ENCODE data around the gene EFNA4.

EFNA4 gene

DNA sequence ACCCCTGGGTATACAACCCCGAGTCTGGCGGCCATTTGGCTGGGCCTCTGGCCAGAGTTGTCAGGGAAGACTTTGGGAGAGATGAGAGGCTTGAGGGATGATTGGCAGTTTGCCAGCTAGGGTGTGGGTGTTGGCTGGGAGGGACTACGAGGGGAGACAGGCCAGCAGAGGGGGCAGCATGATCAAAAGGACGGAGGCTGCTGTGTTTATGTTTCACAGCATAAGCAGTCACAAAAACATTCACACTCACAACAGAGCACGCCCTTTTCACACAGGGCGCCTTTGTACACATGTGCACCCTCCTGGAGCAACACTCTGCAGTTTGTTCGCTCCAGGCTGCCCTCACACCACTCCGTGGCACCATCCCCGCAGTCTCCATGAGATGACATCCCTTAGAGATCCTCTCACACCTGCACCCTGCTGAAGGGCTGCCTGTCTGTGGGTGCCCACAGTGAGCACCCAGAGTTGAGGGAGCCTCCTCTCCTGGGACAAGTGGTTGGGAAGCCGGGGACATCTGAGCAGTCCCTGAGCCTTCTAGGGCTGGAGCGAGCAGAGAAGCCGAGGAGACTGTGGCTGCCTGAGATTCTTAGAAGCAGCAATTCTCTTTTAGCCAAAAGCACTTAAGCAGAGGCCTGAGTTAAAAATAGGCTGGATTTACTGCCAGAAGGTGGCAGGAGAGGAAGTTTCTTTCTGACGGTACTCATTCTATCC is 30.5 kb downstream of the EFNA4 start:
- no peaks in the 10 kb centered on the region for H3K27me3 ChIP-seq (ENCODE audit: control insufficient read depth, insufficient read depth, low read length)
- no peaks in the 10 kb centered on the region for H3K36me3 ChIP-seq (ENCODE audit: control insufficient read depth, insufficient read depth, low read length)
- no peaks in the 10 kb centered on the region for H3K9me3 ChIP-seq (ENCODE audit: control insufficient read depth, low read length)
- no peak overlapping the region for H3K9ac ChIP-seq (ENCODE audit: low read length)
- no peak overlapping the region for H3K4me3 ChIP-seq (ENCODE audit: low read length)
- peaks cover 9% of the 10 kb centered on the region for H3K4me1 ChIP-seq (ENCODE audit: control insufficient read depth, insufficient read depth, low read length)

DNA sequence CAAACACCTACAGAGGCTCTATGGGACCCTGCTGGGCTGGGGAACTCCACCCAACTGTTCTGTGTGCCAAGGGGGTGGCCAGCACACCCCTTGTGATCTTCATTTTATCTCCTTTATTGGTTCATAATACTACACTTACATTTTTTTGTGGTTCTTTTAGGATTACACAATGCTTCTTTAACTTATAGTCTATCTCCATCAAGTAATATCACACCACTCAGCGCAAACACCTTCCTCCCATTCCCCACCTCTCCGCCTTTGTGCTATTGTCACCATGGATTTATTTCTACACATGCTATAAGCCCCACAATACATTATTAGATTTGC is 31.0 kb downstream of the EFNA4 start:
- Histone ChIP-seq H3K4me1 (ENCODE audit: control insufficient read depth, insufficient read depth, low read length) (peaks cover 9% of the 10 kb centered on the region), H3K27me3 (ENCODE audit: control insufficient read depth, insufficient read depth, low read length) (no peaks in the 10 kb centered on the region), H3K9me3 (ENCODE audit: control insufficient read depth, low read length) (no peaks in the 10 kb centered on the region), H3K4me3 (ENCODE audit: low read length) (no peak overlapping the region), H3K36me3 (ENCODE audit: control insufficient read depth, insufficient read depth, low read length) (no peaks in the 10 kb centered on the region), H3K9ac (ENCODE audit: low read length) (no peak overlapping the region)

DNA sequence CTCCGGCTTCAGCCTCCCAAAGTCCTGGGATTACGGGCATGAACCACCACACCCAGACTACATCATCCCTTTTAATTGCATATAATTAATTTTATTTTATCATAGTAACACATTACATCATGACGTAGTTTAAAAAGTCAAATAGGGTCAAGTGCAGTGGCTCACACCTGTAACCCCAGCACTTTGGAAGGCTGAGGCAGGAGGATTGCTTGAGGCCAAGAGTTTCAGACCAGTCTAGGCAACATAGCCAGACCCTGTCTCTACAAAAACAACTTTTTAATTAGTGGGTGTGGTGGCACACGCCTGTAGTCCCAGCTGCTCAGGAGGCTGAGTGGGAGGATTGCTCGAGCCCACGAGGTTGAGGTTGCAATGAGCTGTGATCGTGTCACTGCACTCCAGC is 35.8 kb downstream of the EFNA4 start:
- Histone ChIP-seq H3K4me3 (ENCODE audit: low read length) (no peak overlapping the region), H3K27me3 (ENCODE audit: control insufficient read depth, insufficient read depth, low read length) (no peaks in the 10 kb centered on the region), H3K4me1 (ENCODE audit: control insufficient read depth, insufficient read depth, low read length) (no peaks in the 10 kb centered on the region), H3K9ac (ENCODE audit: low read length) (no peak overlapping the region), H3K36me3 (ENCODE audit: control insufficient read depth, insufficient read depth, low read length) (no peaks in the 10 kb centered on the region), H3K9me3 (ENCODE audit: control insufficient read depth, low read length) (no peaks in the 10 kb centered on the region)

- H3K4me3 ChIP-seq (ENCODE audit: low read length) = no peak overlapping the region
- H3K9ac ChIP-seq (ENCODE audit: low read length) = no peak overlapping the region
- H3K4me1 ChIP-seq (ENCODE audit: control insufficient read depth, insufficient read depth, low read length) = no peaks in the 10 kb centered on the region
- H3K27me3 ChIP-seq (ENCODE audit: control insufficient read depth, insufficient read depth, low read length) = no peaks in the 10 kb centered on the region
- no peaks in the 10 kb centered on the region for H3K9me3 ChIP-seq (ENCODE audit: control insufficient read depth, low read length)
- no peaks in the 10 kb centered on the region for H3K36me3 ChIP-seq (ENCODE audit: control insufficient read depth, insufficient read depth, low read length)
Observed at GRCh38 chr1:155103325-155103724, 39.8 kb downstream of the EFNA4 start.

- Histone ChIP-seq H3K4me3 (ENCODE audit: low read length) (no peak overlapping the region), H3K27me3 (ENCODE audit: control insufficient read depth, insufficient read depth, low read length) (no peaks in the 10 kb centered on the region), H3K36me3 (ENCODE audit: control insufficient read depth, insufficient read depth, low read length) (no peaks in the 10 kb centered on the region), H3K9me3 (ENCODE audit: control insufficient read depth, low read length) (no peaks in the 10 kb centered on the region), H3K4me1 (ENCODE audit: control insufficient read depth, insufficient read depth, low read length) (no peaks in the 10 kb centered on the region), H3K9ac (ENCODE audit: low read length) (no peak overlapping the region)
Observed at GRCh38 chr1:155104605-155105534, 41.3 kb downstream of the EFNA4 start.

DNA sequence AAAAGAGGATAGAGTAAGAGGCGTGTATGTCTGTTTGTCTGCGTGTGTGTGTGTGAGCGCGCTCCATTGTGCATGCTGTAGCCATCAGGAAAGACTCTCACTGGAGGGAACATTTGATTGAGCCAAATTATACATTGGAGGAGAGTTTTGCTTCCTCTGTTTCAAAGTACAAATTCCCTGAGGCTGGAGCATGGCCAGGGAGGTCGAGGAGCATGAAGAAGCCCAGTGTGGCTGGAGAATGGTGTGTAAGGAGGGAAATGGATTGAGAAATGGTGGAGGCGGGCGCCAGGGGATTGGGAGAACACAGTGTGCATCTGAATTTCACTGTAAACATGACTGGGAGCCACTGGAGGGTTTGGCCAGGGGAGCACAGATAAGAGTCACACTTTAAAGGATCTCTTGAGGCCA is 42.1 kb downstream of the EFNA4 start:
- Histone ChIP-seq H3K4me1 (ENCODE audit: control insufficient read depth, insufficient read depth, low read length) (no peaks in the 10 kb centered on the region), H3K4me3 (ENCODE audit: low read length) (no peak overlapping the region), H3K9ac (ENCODE audit: low read length) (no peak overlapping the region), H3K27me3 (ENCODE audit: control insufficient read depth, insufficient read depth, low read length) (no peaks in the 10 kb centered on the region), H3K36me3 (ENCODE audit: control insufficient read depth, insufficient read depth, low read length) (no peaks in the 10 kb centered on the region), H3K9me3 (ENCODE audit: control insufficient read depth, low read length) (no peaks in the 10 kb centered on the region)

DNA sequence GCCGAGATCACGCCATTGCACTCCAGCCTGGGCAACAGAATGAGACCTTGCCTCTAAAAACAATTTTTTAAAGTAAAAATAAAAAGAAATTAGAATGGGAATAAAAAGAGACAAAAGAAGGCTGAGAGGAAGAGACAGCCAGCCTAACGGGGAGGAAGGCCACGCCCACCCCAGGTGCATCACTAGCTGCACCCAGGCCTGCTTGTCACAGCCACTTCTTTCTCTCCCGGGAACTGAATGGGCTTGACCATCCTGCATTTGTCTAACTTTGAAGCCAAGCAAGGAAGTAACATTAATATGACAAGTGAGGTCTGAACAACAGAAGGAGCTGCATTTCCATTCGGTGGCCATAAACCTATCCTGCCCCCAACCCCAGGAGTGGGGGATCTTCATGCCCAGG is 43.3 kb downstream of the EFNA4 start:
- no peaks in the 10 kb centered on the region for H3K9me3 ChIP-seq (ENCODE audit: control insufficient read depth, low read length)
- no peak overlapping the region for H3K9ac ChIP-seq (ENCODE audit: low read length)
- H3K4me1 ChIP-seq (ENCODE audit: control insufficient read depth, insufficient read depth, low read length) = no peaks in the 10 kb centered on the region
- no peak overlapping the region for H3K4me3 ChIP-seq (ENCODE audit: low read length)
- H3K27me3 ChIP-seq (ENCODE audit: control insufficient read depth, insufficient read depth, low read length) = no peaks in the 10 kb centered on the region
- H3K36me3 ChIP-seq (ENCODE audit: control insufficient read depth, insufficient read depth, low read length) = no peaks in the 10 kb centered on the region

- Histone ChIP-seq H3K4me1 (ENCODE audit: control insufficient read depth, insufficient read depth, low read length) (no peaks in the 10 kb centered on the region), H3K4me3 (ENCODE audit: low read length) (no peak overlapping the region), H3K36me3 (ENCODE audit: control insufficient read depth, insufficient read depth, low read length) (no peaks in the 10 kb centered on the region), H3K9ac (ENCODE audit: low read length) (no peak overlapping the region), H3K9me3 (ENCODE audit: control insufficient read depth, low read length) (no peaks in the 10 kb centered on the region), H3K27me3 (ENCODE audit: control insufficient read depth, insufficient read depth, low read length) (no peaks in the 10 kb centered on the region)
Observed at GRCh38 chr1:155107309-155108264, 44.0 kb downstream of the EFNA4 start.

- H3K9me3 ChIP-seq (ENCODE audit: control insufficient read depth, low read length) = no peaks in the 10 kb centered on the region
- no peaks in the 10 kb centered on the region for H3K27me3 ChIP-seq (ENCODE audit: control insufficient read depth, insufficient read depth, low read length)
- no peaks in the 10 kb centered on the region for H3K4me1 ChIP-seq (ENCODE audit: control insufficient read depth, insufficient read depth, low read length)
- no peak overlapping the region for H3K4me3 ChIP-seq (ENCODE audit: low read length)
- H3K9ac ChIP-seq (ENCODE audit: low read length) = no peak overlapping the region
- H3K36me3 ChIP-seq (ENCODE audit: control insufficient read depth, insufficient read depth, low read length) = no peaks in the 10 kb centered on the region
Observed at GRCh38 chr1:155108296-155108695, 44.8 kb downstream of the EFNA4 start.

DNA sequence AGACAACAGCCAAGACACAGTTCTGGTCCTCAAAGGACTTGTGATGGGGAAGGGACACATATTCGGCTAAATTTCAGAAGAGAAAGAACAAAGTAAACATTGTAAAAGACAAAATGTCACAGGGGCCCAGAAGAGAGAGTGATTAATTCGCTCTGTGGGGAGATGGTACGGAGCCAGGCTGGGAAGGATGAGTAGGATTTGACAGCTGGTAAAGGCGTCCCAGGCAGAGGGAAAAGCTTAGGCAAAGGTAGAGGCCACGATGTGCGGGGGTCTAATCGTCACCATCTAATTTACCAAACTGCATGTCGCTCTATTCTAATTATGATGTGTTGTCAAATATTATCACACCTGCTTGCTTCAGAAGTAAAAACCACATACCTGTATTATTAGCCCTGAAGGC is 46.8 kb downstream of the EFNA4 start:
- Histone ChIP-seq H3K4me1 (ENCODE audit: control insufficient read depth, insufficient read depth, low read length) (no peaks in the 10 kb centered on the region), H3K36me3 (ENCODE audit: control insufficient read depth, insufficient read depth, low read length) (no peaks in the 10 kb centered on the region)

GRCh38 chr1:155110826-155111225 is 47.3 kb downstream of the EFNA4 start:
- no peak overlapping the region for H3K9ac ChIP-seq (ENCODE audit: low read length)
- no peaks in the 10 kb centered on the region for H3K9me3 ChIP-seq (ENCODE audit: control insufficient read depth, low read length)
- H3K4me3 ChIP-seq (ENCODE audit: low read length) = no peak overlapping the region
- no peaks in the 10 kb centered on the region for H3K36me3 ChIP-seq (ENCODE audit: control insufficient read depth, insufficient read depth, low read length)
- no peaks in the 10 kb centered on the region for H3K27me3 ChIP-seq (ENCODE audit: control insufficient read depth, insufficient read depth, low read length)
- no peaks in the 10 kb centered on the region for H3K4me1 ChIP-seq (ENCODE audit: control insufficient read depth, insufficient read depth, low read length)

More for the DNA sequence above, 46.8 kb downstream of the EFNA4 start:
- no peaks in the 10 kb centered on the region for H3K27me3 ChIP-seq (ENCODE audit: control insufficient read depth, insufficient read depth, low read length)
- no peak overlapping the region for H3K9ac ChIP-seq (ENCODE audit: low read length)
- no peaks in the 10 kb centered on the region for H3K9me3 ChIP-seq (ENCODE audit: control insufficient read depth, low read length)
- no peak overlapping the region for H3K4me3 ChIP-seq (ENCODE audit: low read length)

All from mucosa of stomach (tissue), 1 donor.